T-helper 17 cell (primary cell): Measurements from ENCODE around the gene PPM1M. TPM values are rescaled to one million over a fixed set of nuclear protein-coding genes. Genes with fewer than 3 reads are reported as not detected.

Experiments used
- ATAC-seq: fragments of 150-1000 bp; cut with Tn5 transposase; 2 replicates; pipeline ENCODE4 v1.10.0; 2021; ENCODE audit warnings: mild to moderate bottlenecking, moderate library complexity
- DNase-seq, 3 donors: peaks; one replicate each; pipeline versions ENCODE4 v3.0.0 to v3.0.0-alpha.2; 2020 to 2021
- H3K9me3 ChIP-seq: one replicate; pipeline ENCODE4 v1.7.0; 2013; ENCODE audit warnings: low read length, mild to moderate bottlenecking; ENCODE audit not compliant: control insufficient read depth, poor library complexity, severe bottlenecking
- H3K27ac Mint-ChIP-seq: one replicate; pipeline ENCODE4 v1.8.0; 2022; ENCODE audit warnings: mild to moderate bottlenecking, moderate library complexity, mixed read lengths
- H3K27me3 Mint-ChIP-seq: one replicate; pipeline ENCODE4 v1.8.0; 2022; ENCODE audit warnings: mixed read lengths
- H3K36me3 Mint-ChIP-seq: one replicate; pipeline ENCODE4 v1.8.0; 2022; ENCODE audit warnings: low read depth, mixed read lengths
- H3K4me1 Mint-ChIP-seq: one replicate; pipeline ENCODE4 v1.8.0; 2022; ENCODE audit warnings: mild to moderate bottlenecking, mixed read lengths
- H3K4me3 Mint-ChIP-seq: one replicate; pipeline ENCODE4 v1.8.0; 2022; ENCODE audit warnings: mild to moderate bottlenecking, moderate library complexity, mixed read lengths
- total RNA-seq, 4 donors: library from RNA in 2 of 4; stranded (reverse) in 2 of 4; gene quantifications; one replicate each; pipeline ENCODE4 v1.2.3 and lab custom pipeline; 2022 to 2026

PPM1M gene
- total RNA-seq, 2 donors from 2014 or later, result 43.9 to 58.0 TPM

GRCh38 chr3:52286777-52287110, 41.2 kb downstream of the PPM1M start:
- H3K9me3 ChIP-seq, result no peaks in the 10 kb centered on the region
- DNase-seq (no peak), ATAC-seq (no peak)
- H3K4me3 Mint-ChIP-seq, result peak overlapping the region; percentile 98
- H3K27me3 Mint-ChIP-seq, result no peaks in the 10 kb centered on the region
- H3K4me1 Mint-ChIP-seq, result peaks cover 32% of the 10 kb centered on the region
- peak overlapping the region; percentile 99 for H3K27ac Mint-ChIP-seq
- peaks cover 8% of the 10 kb centered on the region for H3K36me3 Mint-ChIP-seq

DNA sequence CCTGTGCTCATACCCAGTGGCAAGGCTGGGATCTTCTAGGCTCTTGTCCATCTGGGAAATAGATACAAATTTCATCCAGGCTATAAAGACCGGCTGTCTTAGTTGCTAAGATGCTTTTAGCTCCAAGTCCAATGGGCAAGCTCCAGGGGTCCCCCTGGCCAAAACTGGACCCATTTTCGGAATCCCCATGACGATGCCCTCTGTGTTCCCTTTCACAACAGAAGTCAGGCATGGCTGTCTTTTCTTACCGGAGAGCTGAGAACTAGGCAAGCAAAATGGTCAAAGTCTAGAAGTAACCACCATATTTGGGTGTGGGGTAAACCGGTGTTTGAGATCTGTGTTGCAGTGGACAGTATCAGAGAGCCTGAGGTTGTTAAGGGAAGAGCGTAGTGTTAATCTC, 43.1 kb downstream of the PPM1M start:
- DNase-seq, result no peak
- no peaks in the 10 kb centered on the region for H3K9me3 ChIP-seq
- Mint-ChIP-seq H3K36me3 (peaks cover 8% of the 10 kb centered on the region), H3K4me3 (peak overlapping the region; percentile 98), H3K27ac (peak overlapping the region; percentile 99), H3K4me1 (peaks cover 24% of the 10 kb centered on the region), H3K27me3 (no peaks in the 10 kb centered on the region)
- no peak for ATAC-seq

GRCh38 chr3:52289338-52289746, 43.8 kb downstream of the PPM1M start:
- no peak for DNase-seq
- H3K9me3 ChIP-seq, result no peaks in the 10 kb centered on the region
- no peaks in the 10 kb centered on the region for H3K27me3 Mint-ChIP-seq
- H3K36me3 Mint-ChIP-seq, result peaks cover 8% of the 10 kb centered on the region
- H3K4me3 Mint-ChIP-seq, result no peak overlapping the region
- ATAC-seq, result no peak
- peaks cover 24% of the 10 kb centered on the region for H3K4me1 Mint-ChIP-seq
- H3K27ac Mint-ChIP-seq, result peak overlapping the region; percentile 51

DNA sequence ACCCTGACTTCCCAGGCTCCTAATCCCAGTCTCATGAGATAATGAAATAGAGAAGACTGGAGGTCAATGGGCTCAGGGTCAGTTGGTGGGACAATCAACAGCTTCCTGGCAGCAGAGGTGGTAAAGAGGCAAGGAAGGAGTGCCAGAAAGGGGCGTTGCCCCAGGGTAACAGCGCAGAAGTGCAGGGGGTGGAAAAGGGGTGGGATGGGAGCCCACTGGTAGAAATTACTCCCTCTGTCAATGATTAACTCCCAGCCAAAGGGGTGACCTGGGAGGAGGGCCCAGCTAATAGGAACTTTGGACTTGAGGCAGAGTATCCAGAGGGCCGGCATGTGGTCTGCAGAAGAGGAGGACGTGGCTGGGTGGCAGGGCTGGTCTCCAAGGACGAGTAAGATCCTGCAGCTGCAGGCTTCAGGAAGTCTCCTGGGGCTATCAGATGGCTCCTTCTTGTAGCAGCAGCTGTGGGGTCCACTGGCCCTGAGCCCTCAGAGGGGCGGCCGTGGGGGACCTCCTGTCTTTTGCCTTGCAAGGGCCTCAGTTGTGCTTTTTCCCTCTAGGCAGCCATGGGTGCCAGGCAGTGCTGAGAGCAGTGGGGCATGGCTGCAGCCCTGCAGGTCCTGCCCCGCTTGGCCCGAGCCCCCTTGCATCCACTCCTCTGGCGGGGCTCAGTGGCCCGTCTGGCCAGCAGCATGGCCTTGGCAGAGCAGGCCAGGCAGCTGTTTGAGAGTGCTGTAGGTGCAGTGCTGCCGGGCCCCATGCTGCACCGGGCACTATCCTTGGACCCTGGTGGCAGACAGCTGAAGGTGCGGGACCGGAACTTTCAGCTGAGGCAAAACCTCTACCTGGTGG, 44.4 kb downstream of the PPM1M start:
- Mint-ChIP-seq H3K36me3 (peaks cover 8% of the 10 kb centered on the region), H3K27me3 (no peaks in the 10 kb centered on the region), H3K4me3 (no peak overlapping the region), H3K27ac (peak overlapping the region; percentile 51), H3K4me1 (peaks cover 24% of the 10 kb centered on the region)
- ATAC-seq (no peak), DNase-seq (no peak)
- H3K9me3 ChIP-seq, result no peaks in the 10 kb centered on the region

DNA sequence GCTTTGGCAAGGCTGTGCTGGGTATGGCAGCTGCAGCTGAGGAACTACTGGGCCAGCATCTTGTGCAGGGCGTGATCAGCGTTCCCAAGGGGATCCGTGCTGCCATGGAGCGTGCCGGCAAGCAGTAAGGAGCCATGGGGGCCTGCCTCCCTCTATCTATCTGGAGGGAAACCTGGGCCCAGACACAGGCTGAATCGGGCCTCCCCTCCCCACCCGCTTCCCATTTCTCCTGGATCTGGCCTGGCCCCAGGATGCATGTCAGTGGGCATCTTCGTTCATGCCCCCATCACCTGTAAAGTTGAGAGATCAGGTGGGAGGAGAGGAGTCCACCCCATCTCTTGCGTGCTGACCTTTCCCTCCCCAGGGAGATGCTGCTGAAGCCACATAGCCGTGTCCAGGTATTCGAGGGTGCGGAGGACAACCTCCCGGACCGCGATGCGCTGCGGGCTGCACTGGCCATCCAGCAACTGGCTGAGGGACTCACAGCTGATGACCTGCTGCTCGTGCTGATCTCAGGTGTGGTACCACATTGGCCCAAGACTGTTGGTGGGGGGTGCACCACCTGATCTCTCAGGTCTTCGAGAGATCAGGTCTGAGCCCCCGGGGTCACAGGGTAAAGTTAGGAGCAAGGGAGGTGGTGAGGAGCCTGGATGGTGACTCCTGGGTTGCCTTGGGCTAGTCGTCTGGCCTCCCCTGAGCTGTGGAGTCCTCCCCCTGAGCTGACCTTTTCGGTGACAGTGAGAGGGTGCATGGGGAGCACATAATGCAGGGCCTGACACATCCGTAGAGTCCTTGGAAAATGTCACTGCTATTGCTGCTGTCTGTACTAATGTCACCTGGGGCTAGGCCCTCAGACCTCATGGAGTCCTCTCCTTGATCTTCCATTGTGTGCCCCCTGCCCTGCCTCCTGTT, 45.3 kb downstream of the PPM1M start:
- Mint-ChIP-seq H3K27ac (no peak overlapping the region), H3K27me3 (no peaks in the 10 kb centered on the region), H3K4me3 (no peak overlapping the region), H3K36me3 (peaks cover 8% of the 10 kb centered on the region), H3K4me1 (peaks cover 24% of the 10 kb centered on the region)
- ATAC-seq, result no peak
- no peak for DNase-seq
- no peaks in the 10 kb centered on the region for H3K9me3 ChIP-seq

DNA sequence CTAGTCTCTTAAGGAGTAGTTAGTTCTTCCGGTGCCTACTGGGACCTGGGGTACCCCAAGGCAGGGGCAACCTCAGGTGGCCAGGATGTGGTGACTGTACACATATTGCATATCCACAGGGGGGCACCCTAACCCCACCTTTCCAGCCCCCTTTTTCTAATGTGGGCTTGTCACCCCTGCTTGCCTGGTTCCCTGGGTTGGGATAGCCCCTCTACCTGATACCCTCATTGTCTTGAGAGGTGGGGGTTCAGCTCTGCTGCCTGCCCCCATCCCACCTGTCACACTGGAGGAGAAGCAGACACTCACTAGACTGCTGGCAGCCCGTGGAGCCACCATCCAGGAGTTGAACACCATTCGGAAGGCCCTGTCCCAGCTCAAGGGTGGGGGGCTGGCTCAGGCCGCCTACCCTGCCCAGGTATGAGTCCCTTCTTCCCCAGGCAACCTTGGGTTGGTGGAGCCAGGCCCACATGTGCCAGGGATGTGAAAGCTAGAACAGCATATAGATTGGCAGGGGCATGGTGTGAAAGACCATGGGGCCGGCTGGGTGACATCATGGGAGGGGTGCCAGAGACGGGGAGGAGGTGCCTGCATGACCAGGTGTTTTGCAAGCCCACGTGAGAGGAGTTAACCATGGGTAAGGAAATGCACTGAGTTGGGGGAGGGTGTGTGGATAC, 46.1 kb downstream of the PPM1M start:
- no peaks in the 10 kb centered on the region for H3K27me3 Mint-ChIP-seq
- H3K9me3 ChIP-seq, result no peaks in the 10 kb centered on the region
- H3K4me3 Mint-ChIP-seq, result no peak overlapping the region
- peaks cover 25% of the 10 kb centered on the region for H3K4me1 Mint-ChIP-seq
- peaks cover 8% of the 10 kb centered on the region for H3K36me3 Mint-ChIP-seq
- no peak overlapping the region for H3K27ac Mint-ChIP-seq
- ATAC-seq (no peak), DNase-seq (no peak)

DNA sequence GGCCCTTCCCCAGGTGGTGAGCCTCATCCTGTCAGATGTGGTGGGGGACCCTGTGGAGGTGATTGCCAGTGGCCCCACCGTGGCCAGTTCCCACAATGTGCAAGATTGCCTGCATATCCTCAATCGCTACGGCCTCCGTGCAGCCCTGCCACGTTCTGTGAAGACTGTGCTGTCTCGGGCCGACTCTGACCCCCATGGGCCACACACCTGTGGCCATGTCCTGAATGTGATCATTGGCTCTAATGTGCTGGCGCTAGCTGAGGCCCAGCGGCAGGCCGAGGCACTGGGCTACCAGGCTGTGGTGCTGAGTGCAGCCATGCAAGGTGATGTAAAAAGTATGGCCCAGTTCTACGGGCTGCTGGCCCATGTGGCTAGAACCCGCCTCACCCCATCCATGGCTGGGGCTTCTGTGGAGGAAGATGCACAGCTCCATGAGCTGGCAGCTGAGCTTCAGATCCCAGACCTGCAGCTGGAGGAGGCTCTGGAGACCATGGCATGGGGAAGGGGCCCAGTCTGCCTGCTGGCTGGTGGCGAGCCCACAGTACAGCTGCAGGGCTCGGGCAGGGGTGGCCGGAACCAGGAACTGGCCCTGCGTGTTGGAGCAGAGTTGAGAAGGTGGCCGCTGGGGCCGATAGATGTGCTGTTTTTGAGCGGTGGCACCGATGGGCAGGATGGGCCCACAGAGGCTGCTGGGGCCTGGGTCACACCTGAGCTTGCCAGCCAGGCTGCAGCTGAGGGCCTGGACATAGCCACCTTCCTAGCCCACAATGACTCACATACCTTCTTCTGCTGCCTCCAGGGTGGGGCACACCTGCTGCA, 46.9 kb downstream of the PPM1M start:
- H3K4me3 Mint-ChIP-seq, result no peak overlapping the region
- H3K4me1 Mint-ChIP-seq, result peaks cover 20% of the 10 kb centered on the region
- DNase-seq (no peak), ATAC-seq (no peak)
- H3K27ac Mint-ChIP-seq, result peak overlapping the region; percentile 45
- peaks cover 4% of the 10 kb centered on the region for H3K36me3 Mint-ChIP-seq
- H3K9me3 ChIP-seq, result no peaks in the 10 kb centered on the region
- no peaks in the 10 kb centered on the region for H3K27me3 Mint-ChIP-seq

DNA sequence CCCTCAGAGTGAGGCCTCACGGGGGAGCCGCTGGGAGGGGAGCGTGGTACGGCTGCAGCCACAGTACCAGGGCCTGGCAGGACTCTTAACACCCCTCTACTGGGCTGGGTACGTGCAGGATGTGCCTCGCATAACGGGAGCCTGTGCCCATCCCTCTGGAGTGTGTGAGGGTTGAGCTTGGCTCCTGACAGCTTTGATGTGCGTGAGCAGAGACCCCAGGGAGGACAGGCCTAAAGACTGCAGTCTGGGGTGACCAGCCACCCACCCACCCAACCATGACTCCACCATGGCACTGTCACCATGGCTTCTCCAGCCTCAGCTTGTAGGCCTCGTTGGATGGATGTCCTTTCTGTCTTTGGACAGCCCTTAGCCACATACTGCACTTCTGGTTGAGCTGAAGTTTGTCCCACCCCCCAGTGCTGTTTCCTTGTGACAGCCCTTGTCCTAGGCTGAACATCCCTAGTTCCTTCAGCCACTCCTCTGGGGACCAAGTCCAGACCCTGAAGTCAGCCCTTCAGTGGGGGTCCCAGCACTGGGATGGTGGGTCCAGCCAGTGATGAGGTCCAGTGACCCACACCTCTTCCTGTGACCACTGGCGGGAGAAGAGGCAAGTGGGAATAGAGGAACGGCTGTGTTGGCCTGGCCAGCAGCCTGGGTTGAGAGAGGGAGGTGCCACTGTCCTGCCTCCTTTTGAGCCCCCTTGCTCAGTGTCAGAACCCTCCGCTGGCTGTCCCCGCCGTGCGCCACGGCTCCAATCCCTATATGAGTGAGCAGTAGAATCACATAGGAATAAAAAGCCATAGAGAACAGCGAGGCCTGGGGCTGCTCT, 48.1 kb downstream of the PPM1M start:
- H3K36me3 Mint-ChIP-seq, result peaks cover 2% of the 10 kb centered on the region

GRCh38 chr3:52294320-52295150, 49.0 kb downstream of the PPM1M start:
- peaks cover 2% of the 10 kb centered on the region for H3K36me3 Mint-ChIP-seq
- peaks cover 13% of the 10 kb centered on the region for H3K4me1 Mint-ChIP-seq
- peak overlapping the region; percentile 14 for H3K27ac Mint-ChIP-seq

More for the DNA sequence above, 48.1 kb downstream of the PPM1M start:
- ATAC-seq (no peak), DNase-seq (no peak)
- H3K27ac Mint-ChIP-seq, result no peak overlapping the region
- H3K4me3 Mint-ChIP-seq, result no peak overlapping the region
- H3K4me1 Mint-ChIP-seq, result peaks cover 16% of the 10 kb centered on the region
- no peaks in the 10 kb centered on the region for H3K27me3 Mint-ChIP-seq
- no peaks in the 10 kb centered on the region for H3K9me3 ChIP-seq

DNA sequence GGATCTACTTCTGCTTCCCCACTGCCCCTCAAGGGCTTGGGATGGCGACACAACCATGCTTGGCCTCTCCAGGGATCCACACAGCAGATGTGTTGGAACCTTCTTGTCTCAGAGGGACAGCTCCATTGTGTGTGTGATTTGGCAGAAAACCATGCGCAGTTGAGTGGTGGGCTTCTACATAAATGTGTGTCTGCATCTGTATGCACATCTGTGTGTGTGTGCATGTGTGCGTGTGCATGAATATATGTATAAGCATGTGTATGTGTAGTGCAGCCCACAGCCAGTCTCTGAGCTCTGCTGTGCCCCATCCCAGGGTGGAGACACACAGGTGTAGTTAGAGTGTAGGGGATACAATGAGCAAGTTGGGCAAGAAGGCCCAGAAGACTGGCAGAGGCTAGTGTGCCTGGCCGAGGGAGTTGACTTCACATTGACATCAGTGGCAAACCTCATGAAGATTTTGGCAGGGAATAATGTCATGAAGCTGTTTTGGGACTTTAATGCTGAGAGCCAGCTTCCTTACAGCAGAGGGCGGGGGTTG, 50.2 kb downstream of the PPM1M start:
- Mint-ChIP-seq H3K27me3 (no peaks in the 10 kb centered on the region), H3K4me3 (no peak overlapping the region), H3K4me1 (peaks cover 13% of the 10 kb centered on the region), H3K27ac (peak overlapping the region; percentile 21), H3K36me3 (peaks cover 2% of the 10 kb centered on the region)
- no peak for DNase-seq
- no peak for ATAC-seq
- H3K9me3 ChIP-seq, result no peaks in the 10 kb centered on the region

More at GRCh38 chr3:52294320-52295150, 49.0 kb downstream of the PPM1M start:
- DNase-seq (no peak), ATAC-seq (no peak)
- H3K27me3 Mint-ChIP-seq, result no peaks in the 10 kb centered on the region
- H3K4me3 Mint-ChIP-seq, result no peak overlapping the region
- H3K9me3 ChIP-seq, result no peaks in the 10 kb centered on the region
